HG02981 (cell line): ENCODE data around the gene FAM90A1.
"Not testable (repeated sequence)": the region's sequence is repeated elsewhere in the genome, so short reads cannot be mapped to it uniquely, and the experiment has no call there.

Experiments used
- ATAC-seq: cut with Tn5 transposase; IDR thresholded peaks from one replicate; pipeline ENCODE4 v1.9.1; 2021; ENCODE audit warnings: mild to moderate bottlenecking, moderate library complexity; ENCODE audit not compliant: unreplicated experiment

Gene FAM90A1

DNA sequence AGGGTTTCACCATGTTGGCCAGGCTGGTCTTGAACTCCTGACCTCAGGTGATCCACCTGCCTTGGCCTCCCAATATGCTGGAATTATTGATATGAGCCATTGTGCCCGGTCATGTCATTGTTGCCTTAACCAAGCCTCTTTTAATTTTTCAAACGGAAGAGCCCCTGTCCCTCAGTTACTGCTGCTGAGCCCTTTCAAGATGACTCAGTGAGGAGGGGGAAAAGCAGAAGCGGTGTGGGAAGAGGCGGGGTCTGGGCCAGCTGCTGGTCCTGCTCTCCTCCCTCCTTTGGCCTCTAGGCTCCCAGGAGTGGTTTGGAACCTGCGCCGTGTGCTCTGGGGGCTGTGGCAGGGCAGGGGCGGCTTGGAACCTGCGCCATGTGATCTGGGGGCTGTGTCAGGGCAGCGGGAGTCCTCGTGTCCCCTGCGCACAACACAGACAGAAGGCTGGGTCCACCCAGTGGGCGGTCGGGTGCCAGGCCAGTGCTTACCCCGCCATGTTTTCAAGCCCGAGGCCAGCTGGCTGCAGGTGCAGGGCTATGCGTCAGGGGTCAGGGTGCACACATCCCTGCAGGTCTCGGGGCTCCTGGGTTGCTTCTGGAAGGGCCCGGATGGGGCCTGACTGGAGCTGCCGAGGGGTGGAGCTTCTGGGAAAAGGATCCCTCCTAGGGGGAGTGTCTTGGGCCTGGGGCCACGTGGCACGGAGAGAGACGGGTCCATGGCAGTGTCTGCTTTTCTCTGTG lies at the start of gene FAM90A1:
FAM90A1 (minus strand) TSS at position 627 of the 740 bp plus-strand sequence. CDS start 2,786 bp downstream, outside the sequence.
- not testable (repeated sequence) for ATAC-seq

- not testable (repeated sequence) for ATAC-seq
These were observed 49.0 kb upstream of the FAM90A1 start for GRCh38 chr12:8276397-8276796.

GRCh38 chr12:8266706-8267105 lies 39.3 kb upstream of the FAM90A1 start:
- ATAC-seq = not testable (repeated sequence)

- ATAC-seq = not testable (repeated sequence)
These were observed 36.8 kb upstream of the FAM90A1 start for GRCh38 chr12:8264236-8264635.

- ATAC-seq = not testable (repeated sequence)
These were observed 33.7 kb upstream of the FAM90A1 start for GRCh38 chr12:8261111-8261554.

DNA sequence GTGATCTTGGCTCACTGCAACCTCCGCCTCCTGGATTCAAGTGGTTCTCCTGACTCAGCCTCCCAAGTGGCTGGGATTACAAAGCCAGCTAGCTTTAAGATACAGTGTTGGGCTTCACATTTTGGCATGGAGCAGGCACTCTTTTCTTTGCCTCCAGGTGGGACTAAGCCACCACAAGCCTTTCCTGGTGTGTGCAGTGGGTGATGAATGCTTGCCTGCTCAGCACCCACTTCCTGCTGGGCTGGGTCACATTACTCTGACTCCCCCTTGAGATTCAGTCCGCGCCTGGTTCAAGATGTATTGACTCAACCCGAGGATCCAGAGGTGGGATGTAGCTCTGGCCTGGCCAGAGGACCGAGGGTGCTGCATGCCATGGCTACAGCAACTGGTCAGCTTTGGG lies 28.9 kb upstream of the FAM90A1 start:
- ATAC-seq = not testable (repeated sequence)

GRCh38 chr12:8254705-8255104 lies 27.3 kb upstream of the FAM90A1 start:
- not testable (repeated sequence) for ATAC-seq

- not testable (repeated sequence) for ATAC-seq
These were observed 24.8 kb upstream of the FAM90A1 start for GRCh38 chr12:8252056-8252818.

- ATAC-seq = not testable (repeated sequence)
These were observed 24.2 kb upstream of the FAM90A1 start for GRCh38 chr12:8251616-8252015.

DNA sequence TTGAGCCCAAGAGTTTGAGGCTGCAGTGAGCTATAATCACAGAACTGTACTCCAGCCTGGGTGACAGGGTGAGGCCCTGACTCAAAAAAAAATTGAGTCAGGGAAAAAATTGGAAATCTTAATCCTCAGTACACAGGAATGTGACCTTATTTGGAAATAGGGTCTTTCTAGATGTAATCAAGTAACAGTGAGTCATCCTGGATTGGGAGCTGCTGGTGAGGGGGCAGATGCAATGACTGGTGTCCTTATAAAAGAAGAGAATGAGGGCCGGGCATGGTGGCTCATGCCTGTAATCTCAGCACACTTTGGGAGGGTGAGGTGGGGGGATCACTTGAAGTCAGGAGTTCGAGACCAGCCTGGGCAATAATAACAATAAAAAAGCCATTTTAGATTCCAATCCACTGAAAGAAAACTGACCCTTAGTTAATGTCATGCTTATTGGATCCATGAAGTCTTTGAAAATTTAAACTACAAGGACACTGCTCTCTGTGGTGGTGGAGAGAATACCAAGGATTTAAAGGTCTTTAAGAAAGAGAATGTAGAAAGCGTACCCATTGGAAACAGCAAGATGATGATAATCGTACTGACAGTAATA lies 19.6 kb upstream of the FAM90A1 start:
- not testable (repeated sequence) for ATAC-seq

DNA sequence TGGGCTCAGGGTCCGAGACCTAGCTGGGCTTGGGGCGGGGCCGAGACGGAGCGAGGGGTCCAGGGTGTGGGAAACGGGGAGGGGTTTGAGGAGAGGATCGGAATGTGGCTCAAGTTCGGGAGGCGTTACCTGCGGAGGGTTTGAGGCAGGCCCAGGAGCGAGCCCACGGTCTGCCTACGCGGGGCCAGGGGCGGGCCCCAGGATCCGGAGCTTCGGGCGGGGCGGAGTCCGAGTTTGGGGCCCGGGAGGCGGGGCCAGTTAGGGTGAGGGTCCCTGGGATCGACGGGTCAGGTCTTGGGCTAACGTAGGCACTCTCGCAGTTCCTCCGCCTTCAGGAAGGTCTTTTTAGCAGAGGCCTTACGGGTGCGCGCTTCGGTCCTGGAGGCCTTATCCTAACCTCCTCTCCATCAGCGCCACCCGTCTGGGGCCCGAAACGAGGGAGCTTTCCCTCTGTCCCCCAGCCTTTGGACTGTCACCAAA lies 16.3 kb upstream of the FAM90A1 start:
- not testable (repeated sequence) for ATAC-seq

DNA sequence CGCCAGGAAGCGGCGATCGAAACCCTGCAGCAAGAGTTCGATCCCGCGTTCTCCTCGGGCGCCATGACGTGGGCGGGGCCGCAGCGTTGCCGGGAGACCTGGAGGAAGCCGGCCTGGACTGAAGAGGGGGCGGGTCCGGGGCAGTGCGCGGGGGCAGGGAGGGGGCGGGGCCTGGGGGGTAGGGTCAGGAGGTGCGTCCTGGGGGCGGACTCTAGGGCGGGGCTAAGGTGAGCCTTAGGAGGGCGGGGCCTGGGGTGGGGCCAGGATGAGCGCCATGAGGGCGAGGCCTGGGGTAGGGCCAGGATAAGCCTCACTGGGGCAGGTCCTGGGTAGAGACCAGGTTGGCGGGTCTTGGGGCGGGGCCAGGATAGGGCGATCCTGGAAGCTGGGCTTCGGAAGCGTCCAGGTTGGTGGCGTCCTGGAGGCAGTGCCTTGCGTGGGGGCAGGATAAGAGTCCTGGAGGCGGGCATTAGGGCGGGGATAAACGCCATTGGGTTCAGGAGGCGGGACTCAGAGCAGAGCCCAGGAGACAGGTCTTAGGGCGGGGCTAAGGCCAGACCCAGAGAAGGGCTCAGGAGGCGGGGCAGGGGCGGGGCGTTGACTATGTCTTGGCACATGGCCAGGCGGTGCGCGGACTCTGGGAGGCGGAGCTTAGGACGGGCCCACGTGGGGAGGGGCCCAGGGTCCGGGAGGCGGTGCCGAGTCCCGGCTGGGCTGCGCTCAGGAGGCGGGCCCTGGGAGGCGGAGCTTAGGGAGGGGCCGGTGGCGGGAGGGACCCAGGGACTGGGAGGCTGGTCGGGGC lies 15.7 kb upstream of the FAM90A1 start:
- peak; percentile 87 for ATAC-seq

GRCh38 chr12:8242622-8242879 lies 15.1 kb upstream of the FAM90A1 start:
- not testable (repeated sequence) for ATAC-seq

DNA sequence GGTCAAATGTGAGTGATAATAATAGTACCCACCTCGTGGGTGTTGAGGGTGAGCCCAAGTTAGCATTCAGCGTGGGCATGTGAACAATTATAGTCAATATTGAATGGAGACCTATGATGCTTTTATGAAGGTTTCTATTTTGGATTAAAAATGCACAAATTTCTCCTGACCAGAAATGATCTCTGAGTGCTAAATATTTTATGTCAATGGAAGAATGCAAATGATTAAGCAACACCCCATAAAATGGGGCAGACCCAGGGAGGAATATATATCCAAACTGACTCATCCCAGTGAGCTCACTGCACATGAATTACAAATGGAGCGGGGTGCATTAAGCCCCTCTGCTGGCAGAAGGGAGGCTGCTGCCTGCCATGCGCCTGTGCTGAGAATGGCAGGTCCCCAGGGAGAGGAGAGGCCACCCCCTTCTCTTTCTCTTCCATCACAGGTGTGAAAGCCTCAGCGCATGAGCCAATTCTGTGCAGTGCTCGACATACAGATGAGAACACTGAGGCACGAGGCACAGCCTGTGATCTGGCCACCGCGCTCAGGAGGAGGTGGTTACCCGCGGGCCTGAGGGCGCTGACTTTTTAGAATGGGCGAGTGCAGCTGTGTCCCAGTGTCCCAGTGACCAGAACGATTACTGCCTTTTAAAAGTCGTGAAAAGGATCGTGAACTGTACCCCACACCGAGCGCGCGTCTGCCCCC lies 14.7 kb upstream of the FAM90A1 start:
- not testable (repeated sequence) for ATAC-seq

- not testable (repeated sequence) for ATAC-seq
These were observed 13.1 kb upstream of the FAM90A1 start for GRCh38 chr12:8240340-8241114.

- ATAC-seq = not testable (repeated sequence)
These were observed 9.6 kb upstream of the FAM90A1 start for GRCh38 chr12:8237031-8237430.

DNA sequence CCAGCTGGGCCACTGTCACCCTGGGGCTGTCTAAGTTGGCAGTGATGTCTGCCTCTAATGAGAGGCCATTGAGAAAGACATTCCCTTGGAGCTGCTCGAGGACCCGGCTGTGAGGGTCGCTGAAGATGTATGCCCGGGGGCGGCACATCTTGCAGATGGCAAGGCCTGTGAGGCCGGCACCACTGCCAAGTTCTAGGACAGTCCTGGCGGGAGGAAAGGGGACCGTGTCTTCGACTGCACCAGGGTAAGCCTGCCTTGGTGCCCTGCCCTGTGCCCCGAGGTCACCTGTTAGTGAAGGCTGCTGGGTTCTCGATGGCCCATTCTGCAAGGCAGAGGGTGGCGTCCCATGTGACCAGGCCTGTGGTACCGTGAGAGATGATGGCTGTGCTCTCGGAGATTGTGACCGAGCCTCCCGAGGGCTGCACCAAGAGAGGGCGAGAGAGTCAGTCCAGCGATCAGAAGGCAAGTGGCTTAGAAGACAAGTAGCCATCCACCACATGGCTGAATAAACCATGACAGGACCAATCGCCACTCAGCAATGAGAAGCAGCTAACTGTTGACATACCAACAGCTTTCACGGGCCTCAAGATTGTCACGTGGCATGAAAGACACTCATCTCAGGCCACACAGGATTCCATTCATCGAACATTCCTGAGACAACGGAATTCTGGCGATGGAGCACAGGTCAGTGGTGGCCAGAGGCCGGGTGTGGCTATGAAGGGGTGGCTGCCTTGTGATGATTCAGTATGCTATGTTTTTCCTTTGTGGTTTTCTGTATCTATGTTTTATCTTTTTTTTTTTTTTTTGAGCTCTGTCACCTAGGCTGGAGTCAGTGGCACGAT lies 8.1 kb upstream of the FAM90A1 start:
- not testable (repeated sequence) for ATAC-seq

GRCh38 chr12:8234746-8235145 lies 7.3 kb upstream of the FAM90A1 start:
- ATAC-seq = not testable (repeated sequence)
